ENCODE data around the gene EPHB1. TPM values are rescaled to one million over a fixed set of nuclear protein-coding genes. Genes with fewer than 3 reads are reported as not detected.
"Not testable (repeated sequence)": the region's sequence is repeated elsewhere in the genome, so short reads cannot be mapped to it uniquely, and the experiment has no call there.

Gene EPHB1
- total RNA-seq, 4 donors from 2014 or later: 0.30 to 5.3 (median 2.6) TPM

DNA sequence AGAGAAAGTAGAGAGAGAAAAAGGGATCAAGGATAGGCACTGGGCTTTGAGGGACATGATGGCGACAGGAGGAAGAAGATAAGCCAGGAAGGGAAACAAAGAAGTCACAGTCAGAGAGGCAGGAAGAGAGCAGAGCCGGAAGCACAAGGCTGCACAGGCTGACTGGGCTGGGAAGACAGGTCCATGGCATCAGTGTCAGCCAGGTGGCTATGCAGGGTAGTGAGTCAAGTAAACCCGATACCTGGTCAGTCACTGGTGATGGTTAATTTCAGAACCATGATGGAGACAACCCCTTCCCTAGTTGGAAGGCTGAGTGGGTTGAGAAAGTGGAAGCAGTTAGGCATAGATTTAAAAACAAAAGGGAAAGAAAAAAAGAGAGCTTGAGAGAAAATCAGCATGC is 203.8 kb downstream of the EPHB1 start:
- H3K27ac ChIP-seq: no peak overlapping the region
- H3K4me3 ChIP-seq: no peak overlapping the region
- WGBS, 2 donors: 59 to 70% methylated on average over 3 of the region's 3 CpGs
- no peaks in the 10 kb centered on the region for H3K27me3 ChIP-seq
- H3K36me3 ChIP-seq: no peaks in the 10 kb centered on the region
- TF ChIP-seq EP300 (IDR thresholded peaks at IDR 0.05): no peak
- TF ChIP-seq POLR2A (IDR thresholded peaks at IDR 0.05): no peak
- no peak for DNase-seq (ENCODE audit: low spot score in 2 of 2)
- no peaks in the 10 kb centered on the region for H3K9me3 ChIP-seq
- H3K4me1 ChIP-seq: no peaks in the 10 kb centered on the region

- H3K4me3 ChIP-seq: no peak overlapping the region
- H3K27ac ChIP-seq: no peak overlapping the region
- no peak for DNase-seq (ENCODE audit: low spot score in 2 of 2)
- H3K36me3 ChIP-seq: no peaks in the 10 kb centered on the region
- WGBS, 2 donors: 51% methylated on average over 4 of the region's 4 CpGs
- H3K27me3 ChIP-seq: no peaks in the 10 kb centered on the region
- H3K9me3 ChIP-seq: peaks cover 0 to under 1% (median 0%) of the 10 kb centered on the region in 4 donors
- no peak for TF ChIP-seq POLR2A (IDR thresholded peaks at IDR 0.05)
- TF ChIP-seq EP300 (IDR thresholded peaks at IDR 0.05): no peak
- TF ChIP-seq, protein P1, sequence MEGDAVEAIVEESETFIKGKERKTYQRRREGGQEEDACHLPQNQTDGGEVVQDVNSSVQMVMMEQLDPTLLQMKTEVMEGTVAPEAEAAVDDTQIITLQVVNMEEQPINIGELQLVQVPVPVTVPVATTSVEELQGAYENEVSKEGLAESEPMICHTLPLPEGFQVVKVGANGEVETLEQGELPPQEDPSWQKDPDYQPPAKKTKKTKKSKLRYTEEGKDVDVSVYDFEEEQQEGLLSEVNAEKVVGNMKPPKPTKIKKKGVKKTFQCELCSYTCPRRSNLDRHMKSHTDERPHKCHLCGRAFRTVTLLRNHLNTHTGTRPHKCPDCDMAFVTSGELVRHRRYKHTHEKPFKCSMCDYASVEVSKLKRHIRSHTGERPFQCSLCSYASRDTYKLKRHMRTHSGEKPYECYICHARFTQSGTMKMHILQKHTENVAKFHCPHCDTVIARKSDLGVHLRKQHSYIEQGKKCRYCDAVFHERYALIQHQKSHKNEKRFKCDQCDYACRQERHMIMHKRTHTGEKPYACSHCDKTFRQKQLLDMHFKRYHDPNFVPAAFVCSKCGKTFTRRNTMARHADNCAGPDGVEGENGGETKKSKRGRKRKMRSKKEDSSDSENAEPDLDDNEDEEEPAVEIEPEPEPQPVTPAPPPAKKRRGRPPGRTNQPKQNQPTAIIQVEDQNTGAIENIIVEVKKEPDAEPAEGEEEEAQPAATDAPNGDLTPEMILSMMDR (IDR thresholded peaks at IDR 0.05): no peak
- no peaks in the 10 kb centered on the region for H3K4me1 ChIP-seq
Measured at GRCh38 chr3:135000465-135000864, 205.4 kb downstream of the EPHB1 start.

- H3K27me3 ChIP-seq; H3K27ac ChIP-seq; H3K36me3 ChIP-seq; DNase-seq (ENCODE audit: low spot score in 2 of 2); H3K4me1 ChIP-seq; H3K4me3 ChIP-seq: not testable (repeated sequence)
- H3K9me3 ChIP-seq: peaks cover 0 to 11% (median 0%) of the 10 kb centered on the region in 4 donors
- 96 to 97% methylated on average over 19 of the region's 19 CpGs for WGBS, 2 donors
Measured at GRCh38 chr3:135005616-135006015, 210.6 kb downstream of the EPHB1 start.

- no peak for DNase-seq (ENCODE audit: low spot score in 2 of 2)
- H3K36me3 ChIP-seq: no peaks in the 10 kb centered on the region
- H3K4me1 ChIP-seq: no peaks in the 10 kb centered on the region
- no peak overlapping the region for H3K27ac ChIP-seq
- 67 to 69% methylated on average over 7 of the region's 7 CpGs for WGBS, 2 donors
- TF ChIP-seq, protein P1 (IDR thresholded peaks at IDR 0.05): no peak
- no peak for TF ChIP-seq POLR2A (IDR thresholded peaks at IDR 0.05)
- no peak for TF ChIP-seq EP300 (IDR thresholded peaks at IDR 0.05)
- H3K9me3 ChIP-seq: peaks cover 0 to 11% (median 0%) of the 10 kb centered on the region in 4 donors
- no peaks in the 10 kb centered on the region for H3K27me3 ChIP-seq
- H3K4me3 ChIP-seq: no peak overlapping the region
Measured at GRCh38 chr3:135007607-135008006, 212.5 kb downstream of the EPHB1 start.

GRCh38 chr3:135008326-135008725 is 213.3 kb downstream of the EPHB1 start:
- Histone ChIP-seq H3K27me3 (no peaks in the 10 kb centered on the region), H3K4me1 (no peaks in the 10 kb centered on the region), H3K9me3 (peaks cover 0 to 11% (median 0%) of the 10 kb centered on the region in 4 donors), H3K36me3 (no peaks in the 10 kb centered on the region), H3K4me3 (no peak overlapping the region), H3K27ac (no peak overlapping the region)
- no peak for DNase-seq (ENCODE audit: low spot score in 2 of 2)
- WGBS, 2 donors: 78 to 88% methylated on average over 2 of the region's 2 CpGs
- TF ChIP-seq POLR2A (IDR thresholded peaks at IDR 0.05) (no peak), EP300 (IDR thresholded peaks at IDR 0.05) (no peak)
- TF ChIP-seq, protein P1 (IDR thresholded peaks at IDR 0.05): no peak

DNA sequence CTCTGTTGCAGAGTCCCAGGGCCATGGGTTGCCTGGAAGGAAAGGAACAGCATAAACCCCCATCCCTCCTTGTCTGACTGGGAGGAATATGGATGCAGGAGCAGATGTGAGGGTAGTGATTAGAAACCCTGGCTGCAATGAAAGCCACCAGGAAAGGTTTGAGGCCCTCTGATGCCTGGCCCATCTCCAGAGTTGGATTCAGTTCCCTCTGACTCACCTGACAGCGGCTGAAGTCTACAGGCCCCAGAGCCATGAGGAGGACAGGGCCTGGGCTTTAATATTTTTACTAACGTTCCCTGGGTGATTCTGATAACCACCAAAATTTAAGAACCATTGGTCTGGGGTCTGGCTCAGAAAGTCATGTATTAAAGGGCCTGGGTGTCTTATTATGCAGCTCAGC is 214.0 kb downstream of the EPHB1 start:
- DNase-seq (ENCODE audit: low spot score in 2 of 2): no peak
- H3K9me3 ChIP-seq: peaks cover 0 to 11% (median 0%) of the 10 kb centered on the region in 4 donors
- no peaks in the 10 kb centered on the region for H3K4me1 ChIP-seq
- H3K4me3 ChIP-seq: no peak overlapping the region
- no peaks in the 10 kb centered on the region for H3K36me3 ChIP-seq
- no peaks in the 10 kb centered on the region for H3K27me3 ChIP-seq
- TF ChIP-seq POLR2A (IDR thresholded peaks at IDR 0.05): no peak
- TF ChIP-seq, protein P1 (IDR thresholded peaks at IDR 0.05): no peak
- no peak for TF ChIP-seq EP300 (IDR thresholded peaks at IDR 0.05)
- no peak overlapping the region for H3K27ac ChIP-seq
- WGBS, 2 donors: 91 to 97% methylated on average over 2 of the region's 2 CpGs
